ENCODE results near the gene MACROH2A1.

GRCh38 chr5:135423146-135423845 is 24.3 kb upstream of the MACROH2A1 start:
- TF ChIP-seq YY1 (IDR thresholded peaks at IDR 0.05; ENCODE audit: insufficient read depth, insufficient read length) (no peak), SUZ12 (IDR thresholded peaks at IDR 0.05; ENCODE audit: extremely low read depth, insufficient read depth, insufficient read length) (no peak)
